RWPE2 (cell line): Measurements from ENCODE around the gene LMOD3.

Experiments used
- ATAC-seq: fragments of 200-7000 bp; cut with Tn5 transposase; 3 replicates; pipeline ENCODE4 v1.9.1; 2021; ENCODE audit warnings: low read depth
- DNase-seq: peaks from one replicate; pipeline ENCODE4 v3.0.0-alpha.2; 2020; ENCODE audit warnings: low spot score
- H3K27ac ChIP-seq: fragments of 450-650 bp; 2 replicates; pipeline ENCODE4 v1.5.1; 2017; ENCODE audit warnings: mild to moderate bottlenecking; ENCODE audit not compliant: poor library complexity, severe bottlenecking
- H3K27me3 ChIP-seq: fragments of 250-450 bp; sonication (Bioruptor Pico); 2 replicates; pipeline ENCODE4 v1.5.1; 2021; ENCODE audit warnings: mild to moderate bottlenecking, moderate library complexity; ENCODE audit not compliant: insufficient read depth, poor library complexity, severe bottlenecking
- H3K36me3 ChIP-seq: fragments of 250-450 bp; sonication (Bioruptor Pico); 2 replicates; pipeline ENCODE4 v1.5.1; 2020; ENCODE audit warnings: low read depth, mild to moderate bottlenecking, moderate library complexity
- H3K4me1 ChIP-seq: fragments of 250-450 bp; sonication (Bioruptor Pico); 2 replicates; pipeline ENCODE4 v1.5.1; 2021; ENCODE audit warnings: mild to moderate bottlenecking, moderate library complexity; ENCODE audit not compliant: insufficient read depth, poor library complexity, severe bottlenecking
- H3K4me3 ChIP-seq: fragments of 250-450 bp; sonication (Bioruptor Pico); 2 replicates; pipeline ENCODE4 v1.5.1; 2021; ENCODE audit warnings: mild to moderate bottlenecking, moderate library complexity; ENCODE audit not compliant: severe bottlenecking
- H3K9me3 ChIP-seq: fragments of 250-450 bp; sonication (Bioruptor Pico); 2 replicates; pipeline ENCODE4 v1.5.1; 2021; ENCODE audit warnings: mild to moderate bottlenecking, moderate library complexity; ENCODE audit not compliant: severe bottlenecking
- TF ChIP-seq, protein P1 (sequence below): fragments of 450-650 bp; IDR thresholded peaks from one replicate; pipeline ENCODE4 v1.5.1; 2017; ENCODE audit warnings: mild to moderate bottlenecking, moderate library complexity; ENCODE audit not compliant: poor library complexity, severe bottlenecking

LMOD3 gene

DNA sequence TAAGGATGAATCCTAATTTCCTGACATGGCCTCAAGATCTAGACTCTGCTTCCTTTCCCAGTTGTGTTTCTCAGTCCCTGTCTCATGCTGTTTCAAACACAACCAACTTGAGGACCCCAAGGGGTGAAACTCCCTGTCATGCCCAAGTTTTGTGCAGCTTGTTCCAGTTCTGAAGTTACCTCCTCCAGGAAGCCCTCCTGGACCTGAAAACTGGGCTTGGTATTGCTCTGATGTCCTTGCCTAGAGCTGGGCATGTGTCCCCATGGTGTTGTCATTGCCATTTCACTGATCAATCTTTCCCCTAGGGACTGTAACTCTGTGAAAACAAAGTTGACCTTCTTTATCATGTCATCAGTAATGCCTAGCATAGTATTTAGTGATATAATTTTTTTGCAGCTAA, 6.1 kb upstream of the LMOD3 start:
- no peak overlapping the region for H3K4me3 ChIP-seq
- no peaks in the 10 kb centered on the region for H3K9me3 ChIP-seq
- DNase-seq (no peak), ATAC-seq (no peak)
- H3K27ac ChIP-seq = no peak overlapping the region
- H3K27me3 ChIP-seq = no peaks in the 10 kb centered on the region
- no peaks in the 10 kb centered on the region for H3K4me1 ChIP-seq
- TF ChIP-seq, protein P1, sequence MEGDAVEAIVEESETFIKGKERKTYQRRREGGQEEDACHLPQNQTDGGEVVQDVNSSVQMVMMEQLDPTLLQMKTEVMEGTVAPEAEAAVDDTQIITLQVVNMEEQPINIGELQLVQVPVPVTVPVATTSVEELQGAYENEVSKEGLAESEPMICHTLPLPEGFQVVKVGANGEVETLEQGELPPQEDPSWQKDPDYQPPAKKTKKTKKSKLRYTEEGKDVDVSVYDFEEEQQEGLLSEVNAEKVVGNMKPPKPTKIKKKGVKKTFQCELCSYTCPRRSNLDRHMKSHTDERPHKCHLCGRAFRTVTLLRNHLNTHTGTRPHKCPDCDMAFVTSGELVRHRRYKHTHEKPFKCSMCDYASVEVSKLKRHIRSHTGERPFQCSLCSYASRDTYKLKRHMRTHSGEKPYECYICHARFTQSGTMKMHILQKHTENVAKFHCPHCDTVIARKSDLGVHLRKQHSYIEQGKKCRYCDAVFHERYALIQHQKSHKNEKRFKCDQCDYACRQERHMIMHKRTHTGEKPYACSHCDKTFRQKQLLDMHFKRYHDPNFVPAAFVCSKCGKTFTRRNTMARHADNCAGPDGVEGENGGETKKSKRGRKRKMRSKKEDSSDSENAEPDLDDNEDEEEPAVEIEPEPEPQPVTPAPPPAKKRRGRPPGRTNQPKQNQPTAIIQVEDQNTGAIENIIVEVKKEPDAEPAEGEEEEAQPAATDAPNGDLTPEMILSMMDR = no peak
- H3K36me3 ChIP-seq = no peaks in the 10 kb centered on the region

DNA sequence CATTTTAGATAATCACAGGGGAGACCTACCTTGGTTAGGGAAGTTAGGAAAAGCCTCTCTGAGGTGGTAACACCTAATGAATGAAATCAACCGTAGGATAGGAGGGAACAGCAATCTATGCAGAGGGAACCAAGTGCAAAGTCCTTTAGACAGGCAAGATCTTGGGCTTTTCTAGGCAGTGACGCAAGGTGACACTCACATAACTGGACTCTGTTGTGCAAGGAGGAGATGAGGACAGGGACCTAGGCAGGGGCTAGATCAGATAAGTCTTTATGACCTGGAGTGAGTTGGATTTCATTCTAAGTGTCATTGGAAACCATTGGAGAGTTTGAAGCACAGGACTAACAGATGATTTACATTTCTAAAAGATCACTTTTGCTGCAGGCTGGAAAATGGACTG, 4.6 kb upstream of the LMOD3 start:
- Histone ChIP-seq H3K27me3 (no peaks in the 10 kb centered on the region), H3K4me1 (no peaks in the 10 kb centered on the region), H3K27ac (no peak overlapping the region), H3K36me3 (no peaks in the 10 kb centered on the region), H3K9me3 (no peaks in the 10 kb centered on the region), H3K4me3 (no peak overlapping the region)
- ATAC-seq = no peak
- no peak for DNase-seq
- TF ChIP-seq, protein P1 = no peak

DNA sequence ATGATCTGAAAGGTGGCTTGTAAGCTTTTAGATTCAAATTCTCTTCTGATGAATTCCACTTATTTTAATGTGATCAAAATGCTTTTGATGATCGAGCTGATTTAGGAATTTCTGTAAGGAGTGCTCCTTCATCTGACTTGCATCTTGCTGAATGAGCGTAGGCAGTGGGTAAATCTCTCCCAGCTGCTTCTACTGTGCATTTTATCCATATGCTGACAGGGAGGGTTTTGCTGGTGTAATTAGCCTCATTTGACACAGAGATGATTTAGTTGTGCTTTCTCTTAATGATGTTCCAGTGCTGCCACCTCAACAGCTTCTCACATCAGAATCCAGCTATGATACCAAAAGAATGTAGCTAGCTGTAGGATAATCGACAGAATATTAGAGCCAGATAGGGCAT, 3.8 kb upstream of the LMOD3 start:
- H3K4me3 ChIP-seq = no peak overlapping the region
- DNase-seq = no peak
- no peaks in the 10 kb centered on the region for H3K36me3 ChIP-seq
- H3K27ac ChIP-seq = no peak overlapping the region
- TF ChIP-seq, protein P1 = no peak
- no peak for ATAC-seq
- no peaks in the 10 kb centered on the region for H3K9me3 ChIP-seq
- H3K4me1 ChIP-seq = no peaks in the 10 kb centered on the region
- no peaks in the 10 kb centered on the region for H3K27me3 ChIP-seq

DNA sequence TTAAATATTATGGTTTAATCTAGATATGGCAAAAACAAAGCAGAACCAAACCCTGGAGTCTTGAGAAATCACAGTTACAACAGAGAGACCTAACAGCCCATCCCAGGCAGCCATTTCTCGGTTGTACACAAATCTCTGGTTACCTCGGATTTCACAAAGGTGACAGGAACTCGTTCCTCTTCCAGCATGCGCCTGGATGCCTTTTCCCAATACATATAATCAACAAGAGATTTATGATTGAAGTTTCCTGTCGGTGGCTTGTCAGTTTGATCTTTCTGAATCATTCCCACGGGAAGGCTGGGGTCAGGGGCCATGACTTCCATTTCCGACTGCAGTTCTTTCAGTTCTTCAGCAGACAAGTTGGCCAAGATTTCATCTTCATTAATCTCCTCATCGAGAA, 445 bp downstream of the LMOD3 start:
- peaks cover 3% of the 10 kb centered on the region for H3K4me1 ChIP-seq
- no peaks in the 10 kb centered on the region for H3K27me3 ChIP-seq
- TF ChIP-seq, protein P1 = no peak
- no peaks in the 10 kb centered on the region for H3K36me3 ChIP-seq
- no peak for ATAC-seq
- H3K27ac ChIP-seq = no peak overlapping the region
- no peak for DNase-seq
- H3K9me3 ChIP-seq = no peaks in the 10 kb centered on the region
- H3K4me3 ChIP-seq = no peak overlapping the region

DNA sequence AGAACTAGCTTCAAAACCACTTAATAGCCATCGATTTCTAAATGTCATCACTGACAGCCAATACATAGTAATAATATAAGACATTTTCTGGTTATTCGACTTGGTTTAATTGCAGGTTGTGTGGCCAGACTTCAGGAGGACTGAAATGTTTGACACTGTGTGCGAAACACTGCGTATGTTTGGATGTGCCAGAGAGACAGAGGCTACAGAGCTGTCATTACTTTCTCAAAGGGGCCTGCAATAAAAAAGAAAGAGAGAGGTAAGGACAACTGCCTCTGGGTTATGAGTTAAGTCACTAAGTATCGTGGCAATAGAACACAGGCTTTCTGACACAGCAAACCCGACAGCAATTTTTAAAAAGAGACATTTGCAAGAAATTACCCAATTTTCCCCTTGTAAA, 882 bp downstream of the LMOD3 start:
- Histone ChIP-seq H3K36me3 (no peaks in the 10 kb centered on the region), H3K9me3 (no peaks in the 10 kb centered on the region), H3K27me3 (no peaks in the 10 kb centered on the region), H3K27ac (no peak overlapping the region), H3K4me1 (peaks cover 5% of the 10 kb centered on the region), H3K4me3 (no peak overlapping the region)
- ATAC-seq (no peak), DNase-seq (no peak)
- TF ChIP-seq, protein P1 = no peak
